ENCODE data around the gene NNAT. TPM values are rescaled to one million over a fixed set of nuclear protein-coding genes. Genes with fewer than 3 reads are reported as not detected.

NNAT gene
- total RNA-seq, 1 experiment from 2014 or later = not detected

- H3K4me1 ChIP-seq (ENCODE audit: low read length) = peaks cover 23% of the 10 kb centered on the region
- peaks cover 64% of the 10 kb centered on the region for H3K79me2 ChIP-seq (ENCODE audit: low read length)
- no peak for DNase-seq
- H3K27me3 ChIP-seq (ENCODE audit: low read length) = no peaks in the 10 kb centered on the region
- H3K9ac ChIP-seq (ENCODE audit: low read length) = no peak overlapping the region
- no peaks in the 10 kb centered on the region for H3K9me3 ChIP-seq (ENCODE audit: low read length)
- no peak overlapping the region for H3K4me2 ChIP-seq (ENCODE audit: low read depth, low read length, poor library complexity, severe bottlenecking)
- no peak overlapping the region for H2AFZ ChIP-seq (ENCODE audit: low read length)
- H3K27ac ChIP-seq (ENCODE audit: low read length) = no peak overlapping the region
- H4K20me1 ChIP-seq (ENCODE audit: insufficient read depth, low read depth, low read length) = peaks cover 17% of the 10 kb centered on the region; the same call in 1 of the 2 replicates
- no peak overlapping the region for H3K4me3 ChIP-seq (ENCODE audit: low read length)
- H3K36me3 ChIP-seq (ENCODE audit: insufficient read depth, low read length) = peaks cover 14% of the 10 kb centered on the region; the same call in 1 of the 2 replicates
- H3K9me2 ChIP-seq (replicated peaks; ENCODE audit: insufficient read depth, low read length) = no peaks in the 10 kb centered on the region
Measured at GRCh38 chr20:37518059-37518458, 3.0 kb upstream of the NNAT start.

- peak overlapping the region; percentile 12 for H3K4me2 ChIP-seq (ENCODE audit: low read depth, low read length, poor library complexity, severe bottlenecking)
- no peak for DNase-seq
- H3K79me2 ChIP-seq (ENCODE audit: low read length) = peaks cover 72% of the 10 kb centered on the region
- no peaks in the 10 kb centered on the region for H3K9me3 ChIP-seq (ENCODE audit: low read length)
- peak overlapping the region; percentile 48; the same call in 1 of the 2 replicates for H3K27ac ChIP-seq (ENCODE audit: low read length)
- no peak overlapping the region for H3K4me3 ChIP-seq (ENCODE audit: low read length)
- H3K9me2 ChIP-seq (replicated peaks; ENCODE audit: insufficient read depth, low read length) = no peaks in the 10 kb centered on the region
- no peaks in the 10 kb centered on the region for H3K27me3 ChIP-seq (ENCODE audit: low read length)
- peaks cover 22% of the 10 kb centered on the region for H4K20me1 ChIP-seq (ENCODE audit: insufficient read depth, low read depth, low read length)
- no peak overlapping the region for H2AFZ ChIP-seq (ENCODE audit: low read length)
- H3K4me1 ChIP-seq (ENCODE audit: low read length) = peaks cover 23% of the 10 kb centered on the region
- H3K36me3 ChIP-seq (ENCODE audit: insufficient read depth, low read length) = peaks cover 14% of the 10 kb centered on the region; the same call in 1 of the 2 replicates
- H3K9ac ChIP-seq (ENCODE audit: low read length) = no peak overlapping the region
Measured at GRCh38 chr20:37518606-37519507, 2.2 kb upstream of the NNAT start.

- Histone ChIP-seq H2AFZ (ENCODE audit: low read length) (no peak overlapping the region), H3K9me3 (ENCODE audit: low read length) (no peaks in the 10 kb centered on the region), H3K79me2 (ENCODE audit: low read length) (peaks cover 81% of the 10 kb centered on the region), H3K9ac (ENCODE audit: low read length) (no peak overlapping the region), H3K9me2 (replicated peaks; ENCODE audit: insufficient read depth, low read length) (no peaks in the 10 kb centered on the region), H3K27ac (ENCODE audit: low read length) (peak overlapping the region; percentile 48; the same call in 1 of the 2 replicates), H3K4me1 (ENCODE audit: low read length) (peaks cover 26% of the 10 kb centered on the region), H3K4me2 (ENCODE audit: low read depth, low read length, poor library complexity, severe bottlenecking) (peak overlapping the region; percentile 12), H3K27me3 (ENCODE audit: low read length) (no peaks in the 10 kb centered on the region), H3K4me3 (ENCODE audit: low read length) (no peak overlapping the region), H4K20me1 (ENCODE audit: insufficient read depth, low read depth, low read length) (peaks cover 30% of the 10 kb centered on the region), H3K36me3 (ENCODE audit: insufficient read depth, low read length) (peaks cover 14% of the 10 kb centered on the region; the same call in 1 of the 2 replicates)
- peak; percentile 93 for DNase-seq
Measured at GRCh38 chr20:37519508-37520418, 1.3 kb upstream of the NNAT start.

GRCh38 chr20:37520419-37520955 is 563 bp upstream of the NNAT start:
- Histone ChIP-seq H3K36me3 (ENCODE audit: insufficient read depth, low read length) (peaks cover 14% of the 10 kb centered on the region; the same call in 1 of the 2 replicates), H3K27me3 (ENCODE audit: low read length) (no peaks in the 10 kb centered on the region), H3K27ac (ENCODE audit: low read length) (no peak overlapping the region), H3K79me2 (ENCODE audit: low read length) (peaks cover 89% of the 10 kb centered on the region), H3K9ac (ENCODE audit: low read length) (no peak overlapping the region), H3K9me3 (ENCODE audit: low read length) (no peaks in the 10 kb centered on the region), H3K4me3 (ENCODE audit: low read length) (no peak overlapping the region), H2AFZ (ENCODE audit: low read length) (no peak overlapping the region), H4K20me1 (ENCODE audit: insufficient read depth, low read depth, low read length) (peaks cover 37% of the 10 kb centered on the region), H3K4me1 (ENCODE audit: low read length) (peaks cover 34% of the 10 kb centered on the region), H3K4me2 (ENCODE audit: low read depth, low read length, poor library complexity, severe bottlenecking) (peak overlapping the region; percentile 12), H3K9me2 (replicated peaks; ENCODE audit: insufficient read depth, low read length) (no peaks in the 10 kb centered on the region)
- no peak for DNase-seq

- Histone ChIP-seq H2AFZ (ENCODE audit: low read length) (no peak overlapping the region), H3K27ac (ENCODE audit: low read length) (no peak overlapping the region), H4K20me1 (ENCODE audit: insufficient read depth, low read depth, low read length) (peaks cover 48% of the 10 kb centered on the region), H3K9ac (ENCODE audit: low read length) (no peak overlapping the region), H3K27me3 (ENCODE audit: low read length) (no peaks in the 10 kb centered on the region), H3K4me2 (ENCODE audit: low read depth, low read length, poor library complexity, severe bottlenecking) (no peak overlapping the region), H3K36me3 (ENCODE audit: insufficient read depth, low read length) (0 out of 2 replicates have a peak, but pooled peaks cover 6% of the 10 kb centered on the region), H3K9me3 (ENCODE audit: low read length) (no peaks in the 10 kb centered on the region), H3K9me2 (replicated peaks; ENCODE audit: insufficient read depth, low read length) (no peaks in the 10 kb centered on the region), H3K4me3 (ENCODE audit: low read length) (no peak overlapping the region), H3K79me2 (ENCODE audit: low read length) (peaks cover 94% of the 10 kb centered on the region), H3K4me1 (ENCODE audit: low read length) (peaks cover 46% of the 10 kb centered on the region)
- no peak for DNase-seq
Measured at GRCh38 chr20:37522260-37523011, 1.4 kb downstream of the NNAT start.

- Histone ChIP-seq H3K9me3 (ENCODE audit: low read length) (no peaks in the 10 kb centered on the region), H3K36me3 (ENCODE audit: insufficient read depth, low read length) (0 out of 2 replicates have a peak, but pooled peaks cover under 1% of the 10 kb centered on the region), H3K27me3 (ENCODE audit: low read length) (no peaks in the 10 kb centered on the region), H3K4me2 (ENCODE audit: low read depth, low read length, poor library complexity, severe bottlenecking) (no peak overlapping the region), H3K4me1 (ENCODE audit: low read length) (peaks cover 46% of the 10 kb centered on the region), H3K4me3 (ENCODE audit: low read length) (no peak overlapping the region), H3K79me2 (ENCODE audit: low read length) (peaks cover 91% of the 10 kb centered on the region), H3K9me2 (replicated peaks; ENCODE audit: insufficient read depth, low read length) (no peaks in the 10 kb centered on the region), H2AFZ (ENCODE audit: low read length) (no peak overlapping the region), H4K20me1 (ENCODE audit: insufficient read depth, low read depth, low read length) (peaks cover 43% of the 10 kb centered on the region), H3K27ac (ENCODE audit: low read length) (no peak overlapping the region), H3K9ac (ENCODE audit: low read length) (no peak overlapping the region)
- DNase-seq = no peak
Measured at GRCh38 chr20:37523012-37523391, 2.0 kb downstream of the NNAT start.

- Histone ChIP-seq H3K4me1 (ENCODE audit: low read length) (peaks cover 52% of the 10 kb centered on the region), H3K9me2 (replicated peaks; ENCODE audit: insufficient read depth, low read length) (no peaks in the 10 kb centered on the region), H2AFZ (ENCODE audit: low read length) (no peak overlapping the region), H3K36me3 (ENCODE audit: insufficient read depth, low read length) (no peaks in the 10 kb centered on the region), H3K27ac (ENCODE audit: low read length) (0 out of 2 replicates have a peak overlapping the region, but pooled peaks have one; percentile 89), H3K27me3 (ENCODE audit: low read length) (no peaks in the 10 kb centered on the region), H3K9ac (ENCODE audit: low read length) (no peak overlapping the region), H3K4me2 (ENCODE audit: low read depth, low read length, poor library complexity, severe bottlenecking) (no peak overlapping the region), H3K9me3 (ENCODE audit: low read length) (no peaks in the 10 kb centered on the region), H4K20me1 (ENCODE audit: insufficient read depth, low read depth, low read length) (peaks cover 43% of the 10 kb centered on the region), H3K4me3 (ENCODE audit: low read length) (no peak overlapping the region), H3K79me2 (ENCODE audit: low read length) (peaks cover 80% of the 10 kb centered on the region)
- DNase-seq = no peak
Measured at GRCh38 chr20:37523911-37524700, 3.1 kb downstream of the NNAT start.

Measured in Karpas-422 (cell line).